ENCODE data around the gene WDFY4.

WDFY4 gene

GRCh38 chr10:48902096-48902495 lies 217.4 kb downstream of the WDFY4 start:
- Histone ChIP-seq H3K4me3 (ENCODE audit: low read length, poor library complexity, severe bottlenecking) (no peak overlapping the region), H3K4me1 (ENCODE audit: insufficient read depth, low read length, poor library complexity, severe bottlenecking) (peaks cover 10% of the 10 kb centered on the region), H3K36me3 (ENCODE audit: insufficient read depth, low read length) (no peaks in the 10 kb centered on the region), H3K9me3 (ENCODE audit: insufficient read depth, low read depth, low read length) (no peaks in the 10 kb centered on the region), H3K27me3 (ENCODE audit: insufficient read depth, low read length, poor library complexity, severe bottlenecking) (no peaks in the 10 kb centered on the region), H3K79me2 (ENCODE audit: insufficient read depth, low read length) (no peaks in the 10 kb centered on the region), H3F3A (ENCODE audit: low read depth) (no peaks in the 10 kb centered on the region), H3K4me2 (ENCODE audit: low read depth, low read length, poor library complexity, severe bottlenecking) (no peak overlapping the region), H2AFZ (ENCODE audit: low read length) (no peak overlapping the region), H4K20me1 (ENCODE audit: insufficient read depth, low read length, poor library complexity, severe bottlenecking) (no peaks in the 10 kb centered on the region), H3K9me2 (replicated peaks; ENCODE audit: low read depth, low read length) (no peaks in the 10 kb centered on the region), H3K9ac (ENCODE audit: low read depth, low read length, poor library complexity, severe bottlenecking) (no peak overlapping the region)
- TF ChIP-seq EZH2phosphoT487 (IDR thresholded peaks at IDR 0.05; ENCODE audit: borderline replicate concordance), result no peak
- TF ChIP-seq, protein P1, sequence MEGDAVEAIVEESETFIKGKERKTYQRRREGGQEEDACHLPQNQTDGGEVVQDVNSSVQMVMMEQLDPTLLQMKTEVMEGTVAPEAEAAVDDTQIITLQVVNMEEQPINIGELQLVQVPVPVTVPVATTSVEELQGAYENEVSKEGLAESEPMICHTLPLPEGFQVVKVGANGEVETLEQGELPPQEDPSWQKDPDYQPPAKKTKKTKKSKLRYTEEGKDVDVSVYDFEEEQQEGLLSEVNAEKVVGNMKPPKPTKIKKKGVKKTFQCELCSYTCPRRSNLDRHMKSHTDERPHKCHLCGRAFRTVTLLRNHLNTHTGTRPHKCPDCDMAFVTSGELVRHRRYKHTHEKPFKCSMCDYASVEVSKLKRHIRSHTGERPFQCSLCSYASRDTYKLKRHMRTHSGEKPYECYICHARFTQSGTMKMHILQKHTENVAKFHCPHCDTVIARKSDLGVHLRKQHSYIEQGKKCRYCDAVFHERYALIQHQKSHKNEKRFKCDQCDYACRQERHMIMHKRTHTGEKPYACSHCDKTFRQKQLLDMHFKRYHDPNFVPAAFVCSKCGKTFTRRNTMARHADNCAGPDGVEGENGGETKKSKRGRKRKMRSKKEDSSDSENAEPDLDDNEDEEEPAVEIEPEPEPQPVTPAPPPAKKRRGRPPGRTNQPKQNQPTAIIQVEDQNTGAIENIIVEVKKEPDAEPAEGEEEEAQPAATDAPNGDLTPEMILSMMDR (conservative IDR thresholded peaks at IDR 0.05; ENCODE audit: low read length), result no peak

- H3K9ac ChIP-seq (ENCODE audit: low read depth, low read length, poor library complexity, severe bottlenecking), result no peak overlapping the region
- H2AFZ ChIP-seq (ENCODE audit: low read length), result no peak overlapping the region
- H3K79me2 ChIP-seq (ENCODE audit: insufficient read depth, low read length), result no peaks in the 10 kb centered on the region
- peaks cover 10% of the 10 kb centered on the region for H3K4me1 ChIP-seq (ENCODE audit: insufficient read depth, low read length, poor library complexity, severe bottlenecking)
- H3K27me3 ChIP-seq (ENCODE audit: insufficient read depth, low read length, poor library complexity, severe bottlenecking), result no peaks in the 10 kb centered on the region
- no peak for TF ChIP-seq EZH2phosphoT487 (IDR thresholded peaks at IDR 0.05; ENCODE audit: borderline replicate concordance)
- TF ChIP-seq, protein P1 (conservative IDR thresholded peaks at IDR 0.05; ENCODE audit: low read length), result no peak
- no peaks in the 10 kb centered on the region for H3K36me3 ChIP-seq (ENCODE audit: insufficient read depth, low read length)
- no peaks in the 10 kb centered on the region for H3F3A ChIP-seq (ENCODE audit: low read depth)
- no peak overlapping the region for H3K4me2 ChIP-seq (ENCODE audit: low read depth, low read length, poor library complexity, severe bottlenecking)
- H3K4me3 ChIP-seq (ENCODE audit: low read length, poor library complexity, severe bottlenecking), result no peak overlapping the region
- H4K20me1 ChIP-seq (ENCODE audit: insufficient read depth, low read length, poor library complexity, severe bottlenecking), result no peaks in the 10 kb centered on the region
- H3K9me3 ChIP-seq (ENCODE audit: insufficient read depth, low read depth, low read length), result no peaks in the 10 kb centered on the region
- no peaks in the 10 kb centered on the region for H3K9me2 ChIP-seq (replicated peaks; ENCODE audit: low read depth, low read length)
These were observed 218.5 kb downstream of the WDFY4 start for GRCh38 chr10:48903151-48903550.

DNA sequence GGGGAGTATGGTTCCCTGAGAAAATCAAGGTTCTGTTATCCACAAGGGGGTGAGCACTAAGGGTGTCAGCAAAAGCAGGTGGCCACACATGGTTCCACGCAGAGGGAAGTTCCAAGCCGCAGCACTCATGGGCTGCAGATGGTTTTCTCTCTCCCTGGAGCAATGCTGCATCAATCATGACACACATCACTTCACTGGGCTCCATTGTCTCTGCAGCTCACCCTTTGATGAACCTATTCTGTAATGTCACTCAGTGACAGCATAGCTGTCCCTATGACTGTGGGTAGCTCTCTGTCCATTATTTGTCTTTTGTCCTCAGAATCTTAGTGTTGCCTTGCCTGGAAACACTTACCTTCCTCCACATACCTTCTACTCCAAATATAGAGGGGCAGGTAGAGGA lies 220.2 kb downstream of the WDFY4 start:
- no peaks in the 10 kb centered on the region for H3F3A ChIP-seq (ENCODE audit: low read depth)
- H3K27me3 ChIP-seq (ENCODE audit: insufficient read depth, low read length, poor library complexity, severe bottlenecking), result no peaks in the 10 kb centered on the region
- no peak overlapping the region for H3K9ac ChIP-seq (ENCODE audit: low read depth, low read length, poor library complexity, severe bottlenecking)
- TF ChIP-seq, protein P1 (conservative IDR thresholded peaks at IDR 0.05; ENCODE audit: low read length), result no peak
- TF ChIP-seq EZH2phosphoT487 (IDR thresholded peaks at IDR 0.05; ENCODE audit: borderline replicate concordance), result no peak
- no peaks in the 10 kb centered on the region for H4K20me1 ChIP-seq (ENCODE audit: insufficient read depth, low read length, poor library complexity, severe bottlenecking)
- no peaks in the 10 kb centered on the region for H3K9me2 ChIP-seq (replicated peaks; ENCODE audit: low read depth, low read length)
- no peak overlapping the region for H2AFZ ChIP-seq (ENCODE audit: low read length)
- peaks cover 10% of the 10 kb centered on the region for H3K4me1 ChIP-seq (ENCODE audit: insufficient read depth, low read length, poor library complexity, severe bottlenecking)
- H3K4me3 ChIP-seq (ENCODE audit: low read length, poor library complexity, severe bottlenecking), result no peak overlapping the region
- no peaks in the 10 kb centered on the region for H3K79me2 ChIP-seq (ENCODE audit: insufficient read depth, low read length)
- H3K4me2 ChIP-seq (ENCODE audit: low read depth, low read length, poor library complexity, severe bottlenecking), result no peak overlapping the region
- no peaks in the 10 kb centered on the region for H3K9me3 ChIP-seq (ENCODE audit: insufficient read depth, low read depth, low read length)
- no peaks in the 10 kb centered on the region for H3K36me3 ChIP-seq (ENCODE audit: insufficient read depth, low read length)
